Nephron (organoid): Measurements from ENCODE around the gene ANKMY1.
"Not testable (repeated sequence)": the region's sequence is repeated elsewhere in the genome, so short reads cannot be mapped to it uniquely, and the experiment has no call there.

Source experiments
- H3K27ac Mint-ChIP-seq, 3 experiments: 2 replicates each; pipeline ENCODE4 v1.8.0; 2020; ENCODE audit warnings: mixed read lengths in 3 of 3, mild to moderate bottlenecking in 2 of 3, moderate library complexity in 1 of 3
- H3K27me3 Mint-ChIP-seq: 2 replicates; pipeline ENCODE4 v1.8.0; 2021; ENCODE audit warnings: low read depth, mild to moderate bottlenecking, moderate library complexity, mixed read lengths
- H3K36me3 Mint-ChIP-seq: 2 replicates; pipeline ENCODE4 v1.8.0; 2020; ENCODE audit warnings: low read depth, mixed read lengths
- H3K4me1 Mint-ChIP-seq: 2 replicates; pipeline ENCODE4 v1.8.0; 2020; ENCODE audit warnings: mixed read lengths
- H3K4me3 Mint-ChIP-seq, 3 experiments: 2 replicates each; pipeline ENCODE4 v1.8.0; 2020; ENCODE audit warnings: mild to moderate bottlenecking in 3 of 3, mixed read lengths in 3 of 3, moderate library complexity in 2 of 3
- H3K9me3 Mint-ChIP-seq: 2 replicates; pipeline ENCODE4 v1.8.0; 2020; ENCODE audit warnings: mixed read lengths
- TF ChIP-seq, protein P1 (sequence below), 3 experiments: fragments of 200-600 bp; sonication (generic); IDR thresholded peaks; one replicate each; pipeline ENCODE4 v1.5.0; 2021; ENCODE audit warnings: antibody characterized with exemption in 3 of 3; ENCODE audit not compliant: unreplicated experiment in 3 of 3

ANKMY1 gene

GRCh38 chr2:240565333-240566202, 7.8 kb upstream of the ANKMY1 start:
- Mint-ChIP-seq H3K27ac (no peak overlapping the region), H3K9me3 (no peaks in the 10 kb centered on the region), H3K27me3 (peaks cover 9% of the 10 kb centered on the region), H3K4me1 (peaks cover 27% of the 10 kb centered on the region), H3K36me3 (peaks cover 3% of the 10 kb centered on the region), H3K4me3 (peak overlapping the region in 1 of 3 experiments; percentile 38)
- TF ChIP-seq, protein P1, sequence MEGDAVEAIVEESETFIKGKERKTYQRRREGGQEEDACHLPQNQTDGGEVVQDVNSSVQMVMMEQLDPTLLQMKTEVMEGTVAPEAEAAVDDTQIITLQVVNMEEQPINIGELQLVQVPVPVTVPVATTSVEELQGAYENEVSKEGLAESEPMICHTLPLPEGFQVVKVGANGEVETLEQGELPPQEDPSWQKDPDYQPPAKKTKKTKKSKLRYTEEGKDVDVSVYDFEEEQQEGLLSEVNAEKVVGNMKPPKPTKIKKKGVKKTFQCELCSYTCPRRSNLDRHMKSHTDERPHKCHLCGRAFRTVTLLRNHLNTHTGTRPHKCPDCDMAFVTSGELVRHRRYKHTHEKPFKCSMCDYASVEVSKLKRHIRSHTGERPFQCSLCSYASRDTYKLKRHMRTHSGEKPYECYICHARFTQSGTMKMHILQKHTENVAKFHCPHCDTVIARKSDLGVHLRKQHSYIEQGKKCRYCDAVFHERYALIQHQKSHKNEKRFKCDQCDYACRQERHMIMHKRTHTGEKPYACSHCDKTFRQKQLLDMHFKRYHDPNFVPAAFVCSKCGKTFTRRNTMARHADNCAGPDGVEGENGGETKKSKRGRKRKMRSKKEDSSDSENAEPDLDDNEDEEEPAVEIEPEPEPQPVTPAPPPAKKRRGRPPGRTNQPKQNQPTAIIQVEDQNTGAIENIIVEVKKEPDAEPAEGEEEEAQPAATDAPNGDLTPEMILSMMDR (IDR thresholded peaks at IDR 0.05; ENCODE audit: unreplicated experiment in 3 of 3): no peak

DNA sequence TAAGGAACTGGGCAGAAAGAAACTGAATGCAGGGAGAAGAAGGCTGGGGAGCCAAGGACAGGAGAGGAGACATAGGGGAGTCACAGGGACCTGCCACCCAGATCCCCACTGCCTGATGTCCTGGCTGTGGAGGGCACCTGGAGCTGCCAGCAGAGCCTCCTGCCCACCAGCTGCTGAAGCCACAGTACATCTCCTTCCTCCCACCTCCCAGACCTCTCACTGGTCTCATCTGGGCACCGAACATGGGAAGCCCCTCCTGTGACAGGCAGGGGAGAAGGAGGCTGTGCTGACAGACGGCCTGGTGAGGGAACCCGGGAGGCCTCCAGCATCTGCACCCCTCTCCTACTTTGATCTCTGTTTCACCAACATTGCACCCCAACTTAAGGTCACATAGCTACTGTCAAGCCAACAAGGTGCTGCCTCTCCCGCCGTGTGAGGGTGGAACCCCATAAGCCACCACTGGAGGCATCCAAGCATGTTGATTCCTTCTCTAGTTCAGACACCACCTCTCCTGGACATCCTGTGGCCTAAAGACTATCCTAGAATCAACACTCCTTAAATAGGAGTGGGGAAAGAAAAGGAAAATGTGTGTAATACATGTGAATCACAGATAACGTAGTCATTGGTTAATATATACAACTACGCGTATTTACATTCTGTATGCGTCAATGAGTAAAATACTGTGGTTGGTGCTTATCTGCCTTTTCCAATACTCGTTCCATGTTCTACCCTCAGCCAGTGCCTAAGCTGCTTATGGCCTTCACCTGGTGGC, 7.0 kb upstream of the ANKMY1 start:
- TF ChIP-seq, protein P1 (IDR thresholded peaks at IDR 0.05; ENCODE audit: unreplicated experiment in 3 of 3): no peak
- Mint-ChIP-seq H3K4me1 (peaks cover 30% of the 10 kb centered on the region), H3K9me3 (no peaks in the 10 kb centered on the region), H3K27ac (peak overlapping the region in 1 of 3 experiments; percentile 33), H3K4me3 (peak overlapping the region; percentile 52 to 68 (median 56)), H3K27me3 (peaks cover 9% of the 10 kb centered on the region), H3K36me3 (peaks cover 3% of the 10 kb centered on the region)

DNA sequence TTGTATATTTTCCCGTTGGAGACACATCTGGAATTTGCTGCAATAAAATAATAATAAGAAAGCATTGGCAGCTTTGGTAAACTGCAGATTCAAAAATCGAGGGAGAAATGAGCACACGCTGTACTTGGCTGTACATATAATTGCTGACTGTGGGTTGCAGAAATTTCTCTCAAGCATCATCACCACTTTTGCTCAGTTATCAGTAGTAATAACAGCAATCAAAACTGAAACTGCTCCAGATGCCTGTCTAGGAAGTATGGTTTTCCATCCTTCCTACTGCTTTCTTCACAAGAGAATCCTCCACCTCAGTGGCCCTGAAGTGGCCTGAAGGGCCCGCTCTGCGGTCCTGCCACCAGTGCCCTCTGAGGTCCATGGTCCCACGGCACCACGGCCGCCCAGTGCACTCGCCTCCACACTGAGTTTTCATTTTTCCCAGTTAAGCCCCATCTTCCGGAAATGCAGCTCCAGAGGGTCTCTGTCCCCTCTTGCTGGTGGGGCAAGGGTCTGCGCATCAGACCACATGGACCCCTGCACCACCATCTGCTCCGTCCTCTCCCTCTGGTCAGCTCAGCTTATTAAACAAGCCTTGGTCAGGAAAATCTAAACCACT, 6.3 kb upstream of the ANKMY1 start:
- peaks cover 9% of the 10 kb centered on the region for H3K27me3 Mint-ChIP-seq
- TF ChIP-seq, protein P1 (IDR thresholded peaks at IDR 0.05; ENCODE audit: unreplicated experiment in 3 of 3): no peak
- peaks cover 3% of the 10 kb centered on the region for H3K36me3 Mint-ChIP-seq
- H3K4me3 Mint-ChIP-seq: peak overlapping the region; percentile 52 to 69 (median 62)
- H3K9me3 Mint-ChIP-seq: no peaks in the 10 kb centered on the region
- peaks cover 37% of the 10 kb centered on the region for H3K4me1 Mint-ChIP-seq
- peak overlapping the region in 1 of 3 experiments; percentile 51 for H3K27ac Mint-ChIP-seq

- H3K9me3 Mint-ChIP-seq, H3K27me3 Mint-ChIP-seq, H3K36me3 Mint-ChIP-seq: not testable (repeated sequence)
- peaks cover 45% of the 10 kb centered on the region for H3K4me1 Mint-ChIP-seq
- peak overlapping the region in 1 of 3 experiments; percentile 51 for H3K27ac Mint-ChIP-seq
- H3K4me3 Mint-ChIP-seq: peak overlapping the region in 1 of 3 experiments; percentile 69
These were observed 5.4 kb upstream of the ANKMY1 start for GRCh38 chr2:240563231-240563630.

DNA sequence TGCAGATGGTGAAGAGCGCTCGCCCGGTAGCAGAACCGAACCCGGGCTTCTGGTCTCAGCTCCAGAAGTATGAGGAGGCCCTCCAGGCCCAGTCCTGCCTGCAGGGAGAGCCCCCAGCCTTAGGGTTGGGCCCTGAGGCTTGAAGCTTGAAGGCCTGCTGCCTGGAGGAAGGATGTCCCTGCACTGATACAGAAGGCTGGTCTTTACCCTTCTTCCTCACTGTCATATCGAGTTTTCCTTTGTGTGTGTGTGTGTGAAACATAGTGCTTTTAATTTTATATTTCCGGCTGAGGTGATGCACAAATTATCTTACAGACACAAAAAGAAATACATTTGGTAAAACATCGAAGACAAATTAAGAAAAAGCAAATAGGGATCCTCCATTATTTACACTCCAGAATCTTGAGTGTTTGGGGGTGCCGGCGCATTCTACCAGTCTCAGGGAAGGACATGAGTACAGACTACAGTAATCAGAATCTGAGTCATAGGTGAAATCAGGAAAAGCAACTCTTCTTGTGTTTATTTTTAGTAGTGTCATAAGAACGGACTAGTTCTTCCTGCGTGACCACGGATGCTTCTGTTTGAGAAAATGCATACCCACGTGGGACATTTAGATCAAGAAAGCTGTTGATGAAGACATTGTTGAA, 3.7 kb upstream of the ANKMY1 start:
- Mint-ChIP-seq H3K9me3 (no peaks in the 10 kb centered on the region), H3K4me1 (peaks cover 42% of the 10 kb centered on the region), H3K27ac (peak overlapping the region; percentile 90 to 94 (median 93)), H3K36me3 (peaks cover 3% of the 10 kb centered on the region), H3K27me3 (peaks cover 4% of the 10 kb centered on the region), H3K4me3 (peak overlapping the region; percentile 87 to 92 (median 90))
- TF ChIP-seq, protein P1 (IDR thresholded peaks at IDR 0.05; ENCODE audit: unreplicated experiment in 3 of 3): peak in 1 of 3 experiments; percentile 38
